ENCODE measurements around the gene PHOX2A.
A peak's percentile ranks its signal among the peaks of the same experiment; 100 is the strongest.

The PHOX2A gene

DNA sequence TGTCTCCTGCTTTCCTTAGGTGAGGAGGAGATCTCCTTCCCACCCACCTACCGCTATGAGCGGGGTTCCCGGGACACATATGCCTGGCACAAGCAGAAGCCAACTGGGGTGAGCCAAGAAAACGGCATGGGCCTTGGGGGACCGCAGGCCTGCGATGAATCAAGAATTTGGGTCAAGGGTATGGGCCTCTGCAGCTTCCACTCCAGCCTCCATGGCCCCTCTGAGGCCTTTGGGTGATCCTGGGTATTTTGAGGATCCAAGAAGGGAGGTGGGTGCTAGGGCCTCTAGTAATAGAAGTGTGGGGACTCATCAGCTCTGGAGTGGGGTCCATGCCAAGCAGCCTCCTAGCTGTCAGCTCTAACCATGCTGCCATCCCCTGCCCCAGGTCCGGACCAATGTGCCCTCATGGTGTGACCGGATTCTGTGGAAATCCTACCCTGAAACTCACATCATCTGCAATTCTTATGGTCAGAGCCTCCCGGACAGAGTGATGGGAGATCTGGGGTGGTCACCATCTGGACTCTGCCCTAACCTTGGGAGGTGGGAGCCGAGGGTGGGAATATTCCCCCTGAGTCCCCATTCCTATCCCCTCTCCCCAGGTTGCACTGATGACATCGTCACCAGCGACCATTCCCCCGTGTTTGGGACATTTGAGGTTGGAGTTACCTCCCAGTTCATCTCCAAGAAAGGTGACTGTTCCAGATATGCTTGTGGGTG is 10.8 kb downstream of the PHOX2A start:
- no peak for DNase-seq

DNA sequence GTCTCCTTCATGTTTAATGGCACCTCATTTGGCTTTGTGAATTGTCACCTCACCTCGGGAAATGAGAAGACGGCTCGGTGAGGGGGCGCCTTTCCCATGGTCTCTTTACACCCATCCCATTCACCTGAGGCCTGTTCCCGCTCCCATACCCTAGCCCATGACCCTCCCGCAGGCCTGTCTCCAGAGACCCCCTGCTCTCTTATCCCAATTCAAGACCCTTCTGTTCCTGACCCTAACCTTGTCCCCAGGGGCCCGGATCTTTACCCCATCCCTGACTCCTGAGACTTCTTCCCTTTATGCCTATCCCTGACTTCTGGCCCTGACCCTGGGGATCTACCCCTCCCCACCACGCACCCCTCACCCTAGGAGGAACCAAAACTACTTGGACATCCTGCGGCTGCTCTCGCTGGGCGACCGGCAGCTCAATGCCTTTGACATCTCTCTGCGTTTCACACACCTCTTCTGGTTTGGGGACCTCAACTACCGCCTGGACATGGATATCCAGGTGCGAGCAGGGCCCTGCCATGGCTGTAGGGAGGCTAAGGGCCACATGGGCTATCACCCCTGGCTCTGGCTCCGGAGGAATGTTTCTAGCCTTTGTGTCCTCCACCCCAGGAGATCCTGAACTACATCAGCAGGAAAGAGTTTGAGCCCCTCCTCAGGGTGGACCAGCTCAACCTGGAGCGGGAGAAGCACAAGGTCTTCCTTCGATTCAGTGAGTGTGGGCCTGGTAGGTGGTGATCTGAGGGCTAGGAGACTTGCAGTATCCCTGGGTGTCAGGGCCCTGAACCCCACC is 11.5 kb downstream of the PHOX2A start:
- no peak for DNase-seq

GRCh38 chr11:72231396-72232259 is 12.3 kb downstream of the PHOX2A start:
- no peak for DNase-seq

GRCh38 chr11:72230764-72231365 is 13.1 kb downstream of the PHOX2A start:
- DNase-seq = no peak

DNA sequence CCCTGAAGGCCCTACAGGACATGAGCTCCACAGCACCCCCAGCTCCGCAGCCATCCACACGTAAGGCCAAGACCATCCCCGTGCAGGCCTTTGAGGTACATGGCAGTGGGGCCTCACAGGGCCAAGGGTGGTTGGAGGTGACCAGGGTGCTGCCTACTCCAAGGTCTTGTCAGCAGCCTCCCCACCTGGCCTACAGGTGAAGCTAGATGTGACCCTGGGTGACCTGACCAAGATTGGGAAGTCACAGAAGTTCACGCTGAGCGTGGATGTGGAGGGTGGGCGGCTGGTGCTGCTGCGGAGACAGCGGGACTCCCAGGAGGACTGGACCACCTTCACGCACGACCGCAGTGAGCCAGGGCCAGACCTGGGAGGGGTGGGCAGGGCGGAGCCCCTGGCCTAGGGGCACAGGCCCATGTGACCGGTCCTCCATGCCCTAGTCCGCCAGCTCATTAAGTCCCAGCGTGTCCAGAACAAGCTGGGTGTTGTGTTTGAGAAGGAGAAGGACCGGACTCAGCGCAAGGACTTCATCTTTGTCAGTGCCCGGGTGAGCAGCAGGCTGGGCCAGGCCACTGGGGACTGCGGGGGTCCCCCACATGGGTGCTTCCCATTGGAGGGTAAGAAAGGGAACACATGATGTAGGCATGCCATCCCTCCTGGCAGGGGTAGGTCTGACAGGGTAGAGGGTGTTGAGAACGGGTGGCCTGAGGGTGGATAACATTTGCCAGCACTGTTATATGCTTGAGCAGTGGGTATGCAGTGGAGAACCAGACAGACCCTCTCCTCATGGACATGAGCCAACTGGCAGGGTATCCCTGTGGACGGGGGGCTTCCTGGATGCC is 13.8 kb downstream of the PHOX2A start:
- no peak for DNase-seq

GRCh38 chr11:72229336-72229924 is 14.5 kb downstream of the PHOX2A start:
- no peak for DNase-seq

GRCh38 chr11:72228844-72229231 is 15.1 kb downstream of the PHOX2A start:
- no peak for DNase-seq

- DNase-seq = no peak
These were observed 15.6 kb downstream of the PHOX2A start for GRCh38 chr11:72228229-72228843.

DNA sequence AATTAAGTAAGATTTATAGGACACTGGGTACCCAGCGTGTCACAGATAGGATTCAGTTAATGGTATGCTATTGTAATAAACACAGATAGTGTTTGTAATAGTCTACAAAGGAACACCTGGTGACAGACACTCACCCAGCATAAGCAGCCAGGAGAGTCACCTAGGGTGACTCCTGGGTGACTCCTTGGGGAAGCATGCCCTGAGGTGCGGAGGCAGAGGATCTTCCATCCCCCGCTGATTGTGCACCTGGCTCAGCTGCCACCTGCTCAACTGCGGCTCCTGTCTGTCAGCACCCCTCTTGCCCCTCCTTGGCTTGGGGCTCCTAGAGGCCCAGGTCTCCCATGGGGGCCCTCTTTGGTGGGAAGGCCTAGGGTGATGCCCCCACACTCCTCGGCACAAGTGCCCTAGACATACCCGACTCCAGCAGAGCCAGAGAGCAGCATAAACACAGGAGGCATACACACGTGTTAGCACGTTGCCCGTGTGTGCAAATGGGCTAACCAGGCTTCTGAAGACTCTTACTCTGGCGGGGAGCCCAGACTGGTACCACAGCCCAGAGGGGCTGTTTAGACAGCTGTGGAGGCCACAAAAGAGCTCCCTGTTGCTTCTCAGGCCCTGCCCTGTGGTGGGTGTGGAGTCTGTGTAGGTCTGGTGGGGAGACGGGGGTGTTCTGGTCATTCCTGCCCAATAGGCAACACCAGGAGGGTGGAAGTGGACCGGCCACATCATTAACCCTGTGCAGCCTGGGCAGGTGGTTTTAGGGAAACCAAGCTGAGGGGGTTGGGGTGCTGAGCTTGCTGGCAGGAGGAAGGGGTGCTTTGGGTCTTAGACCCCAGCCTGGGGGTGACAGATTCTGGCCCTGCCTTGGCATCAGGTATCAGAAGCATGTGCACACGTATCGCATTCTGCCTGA is 16.4 kb downstream of the PHOX2A start:
- no peak for DNase-seq

GRCh38 chr11:72226701-72227100 is 17.3 kb downstream of the PHOX2A start:
- no peak for DNase-seq

- DNase-seq = peak; percentile 56
These were observed 18.5 kb downstream of the PHOX2A start for GRCh38 chr11:72225411-72225951.

DNA sequence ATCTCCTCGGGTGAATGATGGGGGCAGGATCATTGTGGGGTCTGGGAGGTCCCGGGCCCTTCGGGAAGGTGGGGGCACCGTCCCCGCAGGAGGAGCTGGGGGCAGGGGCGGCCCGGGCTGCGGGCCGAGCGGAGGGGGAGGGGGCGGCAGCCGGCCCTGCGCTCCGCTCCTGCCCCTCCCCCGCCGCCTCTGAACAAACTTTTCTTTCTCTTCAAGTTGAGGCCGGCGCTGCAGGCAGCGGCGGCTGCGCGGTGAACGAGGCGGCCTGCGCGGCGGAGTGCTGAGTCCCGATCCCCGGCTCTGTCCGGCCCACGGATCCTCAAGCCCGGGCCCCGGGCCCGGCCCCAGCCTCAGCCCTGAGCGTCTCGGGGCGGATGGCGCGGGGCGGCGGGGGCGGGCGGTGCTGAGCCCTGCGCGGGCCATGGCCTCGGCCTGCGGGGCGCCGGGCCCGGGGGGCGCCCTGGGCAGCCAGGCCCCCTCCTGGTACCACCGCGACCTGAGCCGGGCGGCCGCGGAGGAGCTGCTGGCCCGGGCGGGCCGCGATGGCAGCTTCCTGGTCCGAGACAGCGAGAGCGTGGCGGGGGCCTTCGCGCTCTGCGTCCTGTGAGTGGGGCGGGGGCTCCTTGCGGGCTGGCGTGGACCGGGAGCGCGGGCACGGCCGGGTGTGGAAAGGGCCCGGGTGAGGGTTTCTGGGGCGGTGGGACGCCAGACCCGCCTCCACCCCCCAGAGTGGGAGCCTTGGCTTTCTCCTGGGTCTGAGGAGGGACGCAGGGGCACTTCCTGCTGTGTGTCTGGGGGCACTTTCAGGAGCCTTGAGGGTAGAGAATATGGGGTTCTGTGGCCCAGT is 19.2 kb downstream of the PHOX2A start, which contains the start of gene INPPL1:
Gene INPPL1, plus strand, starts transcription at position 204 of the 847 bp plus-strand sequence. Its CDS starts 218 bp downstream, at position 422.
- peak; percentile 53 for DNase-seq

GRCh38 chr11:72223615-72224563 is 20.1 kb downstream of the PHOX2A start:
- peak; percentile 66 for DNase-seq

GRCh38 chr11:72222907-72223614 is 20.9 kb downstream of the PHOX2A start:
- DNase-seq = peak; percentile 97

DNA sequence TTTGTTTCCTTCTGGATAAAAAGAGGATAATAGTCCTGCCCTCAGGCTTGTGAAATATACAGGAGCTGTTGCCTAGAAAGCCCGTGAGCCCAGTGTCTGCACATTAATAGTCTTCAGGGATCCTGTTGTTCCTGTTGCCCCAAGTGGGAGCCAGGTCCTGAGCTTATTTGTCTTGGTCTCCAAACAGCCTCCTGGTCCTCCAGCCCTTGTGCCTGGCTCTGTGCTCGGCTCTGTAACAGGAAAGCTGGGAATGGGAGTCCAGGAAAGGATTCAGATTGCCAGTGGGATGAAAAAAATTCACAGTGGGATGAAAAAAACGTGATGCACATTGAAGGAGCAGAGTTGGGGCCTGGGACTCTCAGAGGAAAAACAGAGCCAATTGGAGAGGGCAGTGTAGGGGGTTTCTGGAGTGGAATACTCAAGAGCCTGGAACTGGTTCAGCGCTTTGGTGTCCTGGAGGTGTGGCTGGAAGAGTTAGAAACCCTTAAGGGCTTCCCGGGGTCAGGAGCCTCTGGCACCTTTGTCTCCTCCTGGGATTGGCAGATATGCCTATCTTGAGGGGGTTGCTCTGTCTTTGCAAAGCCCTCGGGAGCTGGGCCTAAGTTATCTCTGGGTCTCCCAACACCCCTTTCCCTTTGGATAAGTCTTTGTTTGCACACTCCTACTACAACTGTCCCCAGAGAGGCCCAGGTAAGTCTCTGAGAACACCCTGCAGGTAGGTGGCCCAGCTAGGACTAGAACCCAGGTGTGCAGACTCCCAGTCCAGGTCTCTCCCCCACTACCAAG is 21.7 kb downstream of the PHOX2A start:
- DNase-seq = no peak

Data from activated CD4-positive, alpha-beta T cell treated with anti-CD3 and anti-CD28 coated beads, Interleukin-2, Interleukin-6, amounts not matched to agents 100 ng/mL and 50 ng/mL, durations not matched to agents 16 hours and 8 hours (primary cell).